Suprapubic skin (tissue), 4 donors: ENCODE measurements around the gene ROR2.

Source experiments
- CTCF ChIP-seq, 2 donors: fragments of 200-600 bp in 1 of 2; fragments of 450-650 bp in 1 of 2; sonication (generic) in 1 of 2; IDR thresholded peaks; one replicate each; pipeline ENCODE4 v1.5.1; 2016 to 2019; ENCODE audit warnings: antibody characterized with exemption in 2 of 2, mild to moderate bottlenecking in 1 of 2, moderate library complexity in 1 of 2
- EP300 ChIP-seq: sonication (generic); formaldehyde crosslinking; IDR thresholded peaks from one replicate; pipeline ENCODE4 v1.6.1; 2017; ENCODE audit warnings: antibody characterized with exemption
- POLR2A ChIP-seq, 2 donors: fragments of 450-650 bp; IDR thresholded peaks; one replicate each; pipeline ENCODE4 v1.6.1; 2017; ENCODE audit warnings: antibody characterized with exemption in 2 of 2, mild to moderate bottlenecking in 2 of 2, moderate library complexity in 2 of 2
- POLR2AphosphoS5 ChIP-seq, 3 donors: sonication (generic); formaldehyde crosslinking; IDR thresholded peaks; one replicate each; pipeline ENCODE4 v1.6.1; 2017; ENCODE audit warnings: antibody characterized with exemption in 3 of 3

DNA sequence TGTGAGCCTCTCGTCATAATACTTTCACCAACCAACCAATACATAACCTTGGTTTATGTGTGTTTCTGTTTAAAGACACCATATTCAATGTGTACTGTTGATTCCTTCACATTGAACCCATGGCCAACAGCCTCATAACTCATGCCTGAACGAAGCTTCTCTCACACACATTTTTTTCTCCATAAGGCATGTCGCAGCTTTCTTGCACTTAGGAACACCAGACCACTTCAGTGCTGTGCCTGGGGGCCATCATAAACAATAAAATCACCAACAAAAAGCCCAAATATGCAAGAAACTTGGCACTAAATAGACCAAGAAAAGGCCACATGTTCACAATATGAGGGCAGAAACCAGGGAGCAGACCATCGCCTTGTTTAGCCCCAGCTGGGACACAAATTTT is 192.2 kb downstream of the ROR2 start:
- TF ChIP-seq CTCF (IDR thresholded peaks at IDR 0.05) (no peak), EP300 (no peak), POLR2A (IDR thresholded peaks at IDR 0.05) (no peak), POLR2AphosphoS5 (IDR thresholded peaks at IDR 0.05) (no peak)
